Ovary (tissue), 3 donors: Measurements from ENCODE around the gene KCND3.

ENCODE experiments used
- CTCF ChIP-seq, 3 donors: fragments of 450-650 bp in 2 of 3; fragments of 200-600 bp in 1 of 3; IDR thresholded peaks; one replicate each; pipeline versions ENCODE4 v1.5.1 to v1.8.0; 2016 to 2022; ENCODE audit warnings: antibody characterized with exemption in 3 of 3, mild to moderate bottlenecking in 1 of 3
- EP300 ChIP-seq: sonication (generic); formaldehyde crosslinking; IDR thresholded peaks from one replicate; pipeline ENCODE4 v1.6.1; 2017; ENCODE audit warnings: antibody characterized with exemption
- POLR2A ChIP-seq: fragments of 450-650 bp; IDR thresholded peaks from one replicate; pipeline ENCODE4 v1.6.1; 2017; ENCODE audit warnings: antibody characterized with exemption, mild to moderate bottlenecking, moderate library complexity
- donor health status: DM: no; HTN: no; CAD: no.

GRCh38 chr1:111908011-111908621, 81.4 kb downstream of the KCND3 start:
- TF ChIP-seq CTCF (IDR thresholded peaks at IDR 0.05) (no peak), EP300 (no peak), POLR2A (no peak)
